Endothelial cell of umbilical vein (primary cell): Measurements from ENCODE around the gene ST6GALNAC6. TPM values are rescaled to one million over a fixed set of nuclear protein-coding genes. Genes with fewer than 3 reads are reported as not detected.

Experiments
- BruUV-seq: library from RNA; stranded (reverse); fragments of 400-500 nt; replicated peaks from 2 replicates; lab custom pipeline; 2021; lab: Mats Ljungman, UMichigan
- CTCF ChIA-PET: fragments of 300-600, 350-600 bp; sonication (Branson Sonifier 250); formaldehyde crosslinking; loops from one replicate; lab custom pipeline; 2021; ENCODE audit warnings: antibody characterized with exemption, inconsistent platforms; lab: Charles Lee
- POLR2A ChIA-PET: fragments of 300-600, 350-600 bp; sonication (Branson Sonifier 250); formaldehyde crosslinking; loops from one replicate; lab custom pipeline; 2021; ENCODE audit warnings: antibody characterized with exemption, inconsistent platforms; lab: Charles Lee
- DNase-seq: peaks from one replicate; pipeline ENCODE4 v3.0.0-alpha.2; 2011; ENCODE audit warnings: low read depth, low spot score
- FAIRE-seq: peaks from 2 replicates; lab custom pipeline; 2011; peaks lifted over from hg19 to GRCh38; lab: Jason Lieb, UNC
- H2AFZ ChIP-seq: 2 replicates; pipeline ENCODE4 v1.6.0; 2012; ENCODE audit warnings: low read depth, low read length, control low read depth, inconsistent platforms
- H3K27ac ChIP-seq: 2 replicates; pipeline ENCODE4 v1.5.1; 2011; ENCODE audit warnings: low read depth, mild to moderate bottlenecking, control low read depth, low read length, moderate library complexity; ENCODE audit not compliant: insufficient read depth
- H3K27me3 ChIP-seq, 2 experiments: 2 replicates each; pipeline versions ENCODE4 v1.6.0 to v1.6.1; 2011; ENCODE audit warnings: low read length in 2 of 2, mixed read lengths in 1 of 2; ENCODE audit not compliant: control insufficient read depth in 2 of 2, insufficient read depth in 2 of 2
- H3K36me3 ChIP-seq, 2 experiments: 2 replicates in 1 of 2; 3 replicates in 1 of 2; pipeline ENCODE4 v1.5.1; 2011; ENCODE audit warnings: low read length in 2 of 2, mild to moderate bottlenecking in 1 of 2, moderate library complexity in 1 of 2; ENCODE audit not compliant: control insufficient read depth in 2 of 2, insufficient read depth in 2 of 2; ENCODE audit errors: extremely low read depth in 1 of 2
- H3K4me1 ChIP-seq: 3 replicates; pipeline ENCODE4 v1.5.1; 2011; ENCODE audit warnings: mild to moderate bottlenecking, low read length; ENCODE audit not compliant: control insufficient read depth, insufficient read depth; ENCODE audit errors: extremely low read depth
- H3K4me2 ChIP-seq: 2 replicates; pipeline ENCODE4 v1.6.1; 2011; ENCODE audit warnings: low read length, control low read depth, mixed read lengths; ENCODE audit not compliant: insufficient read depth
- H3K4me3 ChIP-seq, 3 experiments: fragments of 200-600 bp in 1 of 3; sonication (generic), shearing (Covaris generic) in 1 of 3; replicated peaks in 1 of 3; 2 replicates each; pipeline ENCODE4 v1.5.1; 2011 to 2016; ENCODE audit warnings: control low read depth in 3 of 3, low read length in 3 of 3, mild to moderate bottlenecking in 2 of 3, inconsistent platforms in 1 of 3, low read depth in 1 of 3, moderate library complexity in 1 of 3; ENCODE audit not compliant: insufficient read depth in 1 of 3
- H3K79me2 ChIP-seq: 2 replicates; pipeline ENCODE4 v1.6.0; 2012; ENCODE audit warnings: low read length, inconsistent platforms; ENCODE audit not compliant: control insufficient read depth, insufficient read depth
- H3K9ac ChIP-seq: replicated peaks from 2 replicates; pipeline ENCODE3; 2011; ENCODE audit warnings: low read length, control low read depth; ENCODE audit not compliant: insufficient read depth; ENCODE audit errors: extremely low read depth
- H3K9me1 ChIP-seq: replicated peaks from 3 replicates; pipeline ENCODE4 v1.6.0; 2011; ENCODE audit warnings: mild to moderate bottlenecking, low read length; ENCODE audit not compliant: control insufficient read depth, insufficient read depth; ENCODE audit errors: extremely low read depth
- H3K9me3 ChIP-seq: replicated peaks from 2 replicates; pipeline ENCODE4 v1.5.1; 2012; ENCODE audit warnings: low read length, inconsistent platforms; ENCODE audit not compliant: control insufficient read depth, insufficient read depth
- H4K20me1 ChIP-seq: replicated peaks from 2 replicates; pipeline ENCODE3; 2011; ENCODE audit warnings: mild to moderate bottlenecking, low read length; ENCODE audit not compliant: control insufficient read depth, insufficient read depth; ENCODE audit errors: extremely low read depth
- CTCF ChIP-seq, 2 donors: IDR thresholded peaks; 1 replicate in 1 of 2; 2 replicates in 1 of 2; pipeline ENCODE4 v1.5.1; 2011; ENCODE audit warnings: low read length in 2 of 2, mild to moderate bottlenecking in 2 of 2, moderate library complexity in 2 of 2, control low read depth in 1 of 2, inconsistent platforms in 1 of 2, low read depth in 1 of 2; ENCODE audit not compliant: insufficient read depth in 1 of 2; ENCODE audit errors: extremely low read depth in 1 of 2
- EZH2 ChIP-seq: IDR thresholded peaks from 2 replicates; pipeline ENCODE4 v1.6.1; 2012; ENCODE audit warnings: borderline replicate concordance, low read depth, mild to moderate bottlenecking, moderate library complexity, low read length, inconsistent platforms; ENCODE audit not compliant: severe bottlenecking
- FOS ChIP-seq: IDR thresholded peaks from 2 replicates; pipeline ENCODE4 v1.6.1; 2011; ENCODE audit warnings: mild to moderate bottlenecking, low read length, moderate library complexity, borderline replicate concordance; ENCODE audit not compliant: insufficient read depth
- GATA2 ChIP-seq: IDR thresholded peaks from 2 replicates; pipeline ENCODE4 v1.7.0; 2011; ENCODE audit warnings: low read depth, mild to moderate bottlenecking, moderate library complexity, mixed read lengths, low read length; ENCODE audit not compliant: insufficient read length, insufficient read depth
- JUN ChIP-seq: IDR thresholded peaks from 2 replicates; pipeline ENCODE4 v1.6.1; 2011; ENCODE audit warnings: borderline replicate concordance, low read depth; ENCODE audit not compliant: insufficient read length, insufficient read depth
- MAX ChIP-seq: IDR thresholded peaks from 2 replicates; pipeline ENCODE4 v1.6.1; 2011; ENCODE audit not compliant: insufficient read depth, insufficient read length
- MYC ChIP-seq: IDR thresholded peaks from one replicate; pipeline ENCODE4 v1.6.1; 2011; ENCODE audit warnings: mild to moderate bottlenecking, low read depth, low read length
- POLR2A ChIP-seq: IDR thresholded peaks from 2 replicates; pipeline ENCODE4 v1.6.1; 2012; ENCODE audit warnings: low read depth, mild to moderate bottlenecking, control low read depth, low read length
- POLR2AphosphoS5 ChIP-seq: IDR thresholded peaks from 2 replicates; pipeline ENCODE4 v1.6.1; 2012; ENCODE audit warnings: low read depth, mild to moderate bottlenecking, control low read depth, low read length, moderate library complexity; ENCODE audit not compliant: insufficient read depth
- dilution Hi-C: fragments of 300-500 bp; cut with MboI; formaldehyde crosslinking; loops from one replicate; pipeline ENCODE4 v1.15.0; 2019; ENCODE audit warnings: low sequenced_read_pairs; ENCODE audit not compliant: extremely low pct_ligation_motif_present
- intact Hi-C: fragments of 100-400 bp; cut with micrococcal nuclease; formaldehyde crosslinking; loops from one replicate; pipeline ENCODE4 v1.10.0; 2022
- polyA plus RNA-seq, 4 experiments: library from polyadenylated mRNA; depleted of rRNA in 3 of 4; stranded (reverse) in 3 of 4; unstranded in 1 of 4; fragments of >200 nt; gene quantifications; 2 replicates each; pipeline versions ENCODE4 v1.2.1 to v1.2.3, GENCODE V29; 2011 to 2012; ENCODE audit warnings: missing spikeins in 1 of 4
- total RNA-seq: library from RNA; stranded (reverse); gene quantifications from 2 replicates; pipeline ENCODE4 v1.2.3, GENCODE V29; 2021

The ST6GALNAC6 gene
- total and polyA plus RNA-seq, 2 donors (not counting 3 experiments of a cell fraction or from before 2014, with no cell fraction given), result 43.0 to 78.9 TPM

- H3K4me2 ChIP-seq, result no peak overlapping the region
- no peaks in the 10 kb centered on the region for H3K27me3 ChIP-seq
- H3K27ac ChIP-seq, result no peak overlapping the region
- no peak for FAIRE-seq
- dilution Hi-C loops (no loop called here), intact Hi-C loops (no loop called here)
- CTCF ChIA-PET, result interaction anchor here (0.6 to 1.2 kb wide), 2 partner anchors 100 to 413 kb away, joined by 4 read pairs; no protein-coding TSS in a partner anchor
- no peak overlapping the region for H3K9ac ChIP-seq
- no peak overlapping the region for H2AFZ ChIP-seq
- H3K79me2 ChIP-seq, result peaks cover 21% of the 10 kb centered on the region
- peaks cover 0 to 3% of the 10 kb centered on the region in 2 experiments for H3K36me3 ChIP-seq
- BruUV-seq, result no TSS peak
- TF ChIP-seq MAX (no peak), FOS (no peak), EZH2 (no peak), CTCF (IDR thresholded peaks at IDR 0.05; ENCODE audit: extremely low read depth in 1 of 2, insufficient read depth in 1 of 2, low read depth in 1 of 2, low read length in 2 of 2) (no peak), POLR2AphosphoS5 (no peak), MYC (no peak), GATA2 (no peak), JUN (no peak), POLR2A (no peak)
- H3K4me3 ChIP-seq, result no peak overlapping the region
- no peak for DNase-seq
- no peaks in the 10 kb centered on the region for H3K9me3 ChIP-seq
- POLR2A ChIA-PET, result no interaction called here
- H4K20me1 ChIP-seq, result no peaks in the 10 kb centered on the region
- no peaks in the 10 kb centered on the region for H3K9me1 ChIP-seq
- H3K4me1 ChIP-seq, result peaks cover 37% of the 10 kb centered on the region
These were observed 35.6 kb upstream of the ST6GALNAC6 start for GRCh38 chr9:127934986-127935385.
